WI38 (cell line): Measurements from ENCODE around the gene TBCD.

Experiments
- H3K4me3 ChIP-seq: 2 replicates; pipeline ENCODE4 v1.5.1; 2011; ENCODE audit warnings: low read depth, mild to moderate bottlenecking, control low read depth, low read length
- CTCF ChIP-seq: IDR thresholded peaks from 2 replicates; pipeline ENCODE4 v1.5.1; 2012; ENCODE audit warnings: low read depth, mild to moderate bottlenecking, control low read depth, low read length

TBCD gene

DNA sequence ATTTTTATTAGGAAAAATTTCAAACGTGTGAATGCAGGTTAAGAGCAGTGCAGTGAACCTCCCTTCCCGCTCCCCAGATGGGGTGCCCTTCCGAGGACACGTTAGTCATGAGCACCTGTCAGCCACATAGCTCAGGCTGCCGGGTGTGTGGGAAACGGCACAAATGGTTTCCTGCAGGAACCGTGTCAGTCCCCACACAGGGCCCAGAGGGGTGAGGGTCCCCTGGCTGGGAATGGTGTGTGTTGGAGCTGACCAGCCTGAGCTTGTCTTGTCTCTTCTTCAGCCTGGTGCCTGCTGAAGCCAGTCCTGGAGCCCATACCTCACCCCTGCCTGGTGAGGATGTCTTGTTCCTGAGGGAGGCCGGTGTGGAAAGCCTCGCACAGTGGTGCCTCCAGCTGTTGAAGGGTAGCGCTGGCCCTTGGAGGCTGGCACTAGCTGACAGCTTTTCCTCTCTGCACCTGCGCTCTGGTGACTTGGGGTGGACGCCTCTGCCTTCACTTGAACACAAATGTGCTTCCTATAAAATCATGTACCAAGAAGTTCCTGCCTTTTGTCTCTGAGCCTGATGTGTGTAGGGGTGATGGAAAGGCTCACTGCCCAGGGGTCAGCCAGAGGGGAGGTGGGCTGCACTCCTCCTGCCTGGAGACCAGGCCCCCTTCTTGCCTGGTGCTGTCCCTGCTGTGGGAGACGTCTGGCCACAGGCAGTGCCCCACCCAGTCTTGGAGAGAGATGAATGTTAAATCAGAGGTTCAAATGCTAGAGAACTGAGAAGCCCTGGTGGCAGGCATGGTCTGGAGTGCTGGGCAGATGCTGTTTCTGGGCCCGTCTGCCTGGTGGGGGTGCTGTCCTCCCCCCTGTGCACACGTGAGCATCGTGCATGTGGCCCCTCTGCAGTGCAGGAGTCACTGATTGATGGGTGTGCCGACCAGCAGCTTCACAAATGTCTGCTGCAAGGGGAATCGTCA, 190.6 kb downstream of the TBCD start:
- TF ChIP-seq CTCF, result no peak
- H3K4me3 ChIP-seq, result no peak overlapping the region

DNA sequence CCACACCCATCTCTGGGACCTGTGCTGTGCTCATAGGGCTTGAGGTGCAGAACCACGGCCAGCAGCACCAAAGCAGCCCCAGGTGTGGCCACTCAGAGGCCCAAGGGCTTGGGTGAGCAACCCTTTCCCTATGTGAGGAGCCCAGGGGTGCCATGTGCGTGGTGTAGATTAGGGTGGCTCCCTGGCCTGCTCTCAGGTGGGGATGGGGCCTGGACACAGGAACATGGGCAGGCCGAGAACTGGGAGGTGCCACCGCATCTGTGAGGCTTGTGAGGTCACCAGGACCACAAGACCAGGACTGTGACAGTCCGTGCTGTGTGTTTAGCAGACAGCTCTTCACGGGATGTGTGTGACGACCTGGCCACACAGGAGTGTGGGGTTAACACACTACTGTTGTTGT, 191.5 kb downstream of the TBCD start:
- no peak for TF ChIP-seq CTCF
- H3K4me3 ChIP-seq, result no peak overlapping the region

DNA sequence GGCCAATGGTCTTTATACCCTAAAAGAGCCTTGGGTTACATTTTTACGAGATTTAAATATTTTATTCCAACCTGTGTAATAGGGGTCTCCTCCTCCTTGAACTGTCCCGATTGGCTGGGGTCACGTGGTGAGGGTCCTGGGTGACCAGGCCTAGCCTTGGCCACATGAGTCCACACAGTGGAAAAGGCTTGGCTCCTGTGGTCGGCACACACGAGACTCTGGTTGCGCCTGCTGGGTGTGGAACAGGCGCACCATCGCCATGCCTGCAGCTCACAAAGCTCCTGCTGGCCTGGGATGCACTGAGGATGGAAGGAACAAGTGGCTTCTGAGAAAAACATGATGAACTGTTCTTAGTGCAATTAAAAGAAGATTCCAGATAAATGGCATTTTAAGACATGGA, 191.9 kb downstream of the TBCD start:
- no peak overlapping the region for H3K4me3 ChIP-seq
- no peak for TF ChIP-seq CTCF

DNA sequence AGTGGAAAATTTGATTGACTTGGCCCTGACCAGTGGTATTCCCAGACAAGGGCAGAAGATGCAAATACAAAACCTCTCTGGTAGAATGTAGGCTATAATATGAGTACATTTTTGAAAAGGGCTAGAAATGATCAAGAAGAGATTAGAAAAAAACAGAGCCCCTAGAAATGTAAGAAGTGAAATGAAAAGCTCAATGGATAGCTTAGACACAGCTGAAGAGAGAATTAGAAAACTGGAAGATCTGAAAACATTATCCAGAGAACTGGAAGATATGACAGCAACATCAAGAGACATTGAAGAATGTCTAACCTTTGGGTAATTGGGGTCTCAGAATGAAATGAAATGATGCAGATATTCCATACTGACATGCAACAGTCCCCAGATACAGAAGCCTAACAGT, 193.1 kb downstream of the TBCD start:
- no peak overlapping the region for H3K4me3 ChIP-seq
- no peak for TF ChIP-seq CTCF

- TF ChIP-seq CTCF, result no peak
- H3K4me3 ChIP-seq, result no peak overlapping the region
Observed at GRCh38 chr17:82946081-82946480, 194.2 kb downstream of the TBCD start.

DNA sequence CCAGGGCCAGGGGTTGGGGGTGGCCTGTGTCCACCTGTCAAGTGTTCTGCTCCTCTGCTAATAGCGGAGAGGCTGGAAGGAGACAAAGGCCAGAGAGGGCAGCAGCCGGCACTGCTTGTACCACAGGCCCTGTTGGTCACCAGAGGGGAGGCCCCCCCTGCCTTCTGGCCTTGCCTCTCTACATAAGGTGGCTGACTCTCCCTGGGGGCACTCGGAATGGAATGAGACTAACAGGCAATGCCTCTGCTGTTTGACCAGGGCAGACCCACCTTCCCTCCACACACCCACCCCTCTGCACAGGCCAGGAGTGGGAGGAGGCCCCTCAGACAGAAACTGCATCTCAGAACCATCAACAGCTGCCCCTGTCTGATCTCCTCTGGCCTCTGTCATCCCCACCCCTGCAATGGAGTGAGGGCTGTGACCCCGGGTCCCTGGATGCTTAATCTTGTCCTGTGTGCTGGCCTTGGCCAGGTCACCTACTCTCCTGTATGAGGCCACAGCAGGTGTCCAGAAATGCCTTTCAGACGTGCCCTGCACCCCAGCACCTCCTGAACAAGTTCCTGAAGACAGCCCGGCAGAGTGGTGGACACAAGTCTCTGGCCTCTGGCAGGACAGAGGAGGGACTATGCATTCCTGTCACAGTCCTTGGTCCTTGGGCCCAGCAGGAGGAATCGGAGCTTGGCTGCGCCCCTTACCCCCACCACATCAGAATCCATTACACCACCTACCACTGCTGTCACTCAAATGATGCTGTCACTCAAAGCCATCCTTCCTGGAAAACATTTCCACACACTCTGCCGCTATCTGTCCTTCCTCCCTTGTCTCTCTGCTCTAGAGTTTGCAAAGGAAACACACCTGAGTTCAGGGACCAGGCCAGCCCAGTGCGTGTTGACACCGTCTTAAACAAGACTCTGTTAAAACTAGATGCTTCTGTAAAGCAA, 195.5 kb downstream of the TBCD start:
- TF ChIP-seq CTCF, result no peak
- H3K4me3 ChIP-seq, result no peak overlapping the region
